B cell (primary cell): Measurements from ENCODE around the gene CRLF2. TPM values are rescaled to one million over a fixed set of nuclear protein-coding genes. Genes with fewer than 3 reads are reported as not detected.
"Not testable (repeated sequence)": the region's sequence is repeated elsewhere in the genome, so short reads cannot be mapped to it uniquely, and the experiment has no call there.

Experiments
- ATAC-seq: fragments of 200-7000 bp; cut with Tn5 transposase; one replicate; pipeline ENCODE4 v1.10.0; 2021; ENCODE audit warnings: low read depth, mild to moderate bottlenecking, moderate number of reproducible peaks, moderate library complexity
- CTCF ChIA-PET: fragments of 350-600 bp; sonication (Branson Sonifier 250); formaldehyde crosslinking; loops from one replicate; lab custom pipeline; 2021; ENCODE audit warnings: antibody characterized with exemption, inconsistent platforms; lab: Charles Lee
- POLR2A ChIA-PET: fragments of 350-600 bp; sonication (Branson Sonifier 250); formaldehyde crosslinking; loops from one replicate; lab custom pipeline; 2021; ENCODE audit warnings: antibody characterized with exemption; lab: Charles Lee
- DNase-seq: peaks from one replicate; pipeline ENCODE4 v3.0.0; 2013
- H2AFZ ChIP-seq: 2 replicates; pipeline ENCODE4 v1.6.1; 2012; ENCODE audit warnings: mild to moderate bottlenecking, low read depth, low read length; ENCODE audit not compliant: insufficient read depth, poor library complexity, severe bottlenecking
- H3K27ac ChIP-seq, 2 donors: 1 replicate in 1 of 2; 2 replicates in 1 of 2; pipeline ENCODE4 v1.5.1; 2012 to 2013; ENCODE audit warnings: low read length in 2 of 2, mild to moderate bottlenecking in 2 of 2, moderate library complexity in 1 of 2
- H3K27me3 ChIP-seq, 4 experiments: fragments of 200-600 bp in 1 of 4; sonication (generic) in 1 of 4; replicated peaks in 1 of 4; 1 replicate in 2 of 4; 2 replicates in 2 of 4; pipeline versions ENCODE4 v1.6.1 to v1.7.0; 2013 to 2016; ENCODE audit warnings: low read length in 3 of 4, mild to moderate bottlenecking in 2 of 4, mixed read lengths in 1 of 4, moderate library complexity in 1 of 4; ENCODE audit not compliant: insufficient read depth in 4 of 4, control insufficient read depth in 3 of 4; ENCODE audit errors: control extremely low read depth in 1 of 4
- H3K36me3 ChIP-seq, 2 experiments: replicated peaks in 1 of 2; 1 replicate in 1 of 2; 2 replicates in 1 of 2; pipeline versions ENCODE4 v1.6.1 to v1.7.1; 2013; ENCODE audit warnings: low read length in 1 of 2; ENCODE audit not compliant: insufficient read depth in 2 of 2, control insufficient read depth in 1 of 2; ENCODE audit errors: control extremely low read depth in 1 of 2, extremely low read depth in 1 of 2
- H3K4me1 ChIP-seq, 2 donors: fragments of 200-600 bp in 1 of 2; sonication (generic) in 1 of 2; 1 replicate in 1 of 2; 2 replicates in 1 of 2; pipeline versions ENCODE4 v1.5.1 to v1.6.1; 2013 to 2017; ENCODE audit warnings: low read length in 2 of 2; ENCODE audit not compliant: control insufficient read depth in 2 of 2, insufficient read depth in 2 of 2
- H3K4me2 ChIP-seq: replicated peaks from 2 replicates; pipeline ENCODE3; 2012; ENCODE audit warnings: mild to moderate bottlenecking, low read depth, low read length; ENCODE audit not compliant: poor library complexity, severe bottlenecking
- H3K4me3 ChIP-seq, 5 experiments: fragments of 200-600 bp in 1 of 5; sonication (generic) in 1 of 5; 1 replicate in 3 of 5; 2 replicates in 2 of 5; pipeline versions ENCODE4 v1.5.1 to v1.7.0; 2011 to 2016; ENCODE audit warnings: low read length in 4 of 5, mild to moderate bottlenecking in 4 of 5, low read depth in 2 of 5, control low read depth in 1 of 5, moderate library complexity in 1 of 5; ENCODE audit not compliant: insufficient read depth in 1 of 5; ENCODE audit errors: control extremely low read depth in 1 of 5, extremely low read depth in 1 of 5
- H3K79me2 ChIP-seq: fragments of 200-600 bp; sonication (generic); one replicate; pipeline ENCODE4 v1.6.0; 2016; ENCODE audit warnings: low read length; ENCODE audit not compliant: control insufficient read depth, insufficient read depth
- H3K9ac ChIP-seq: fragments of 200-600 bp; sonication (generic); 2 replicates; pipeline ENCODE4 v1.6.1; 2017; ENCODE audit warnings: mild to moderate bottlenecking, low read length, moderate library complexity
- H3K9me3 ChIP-seq, 3 donors: one replicate each; pipeline versions ENCODE4 v1.6.1 to v1.7.1; 2013; ENCODE audit warnings: low read length in 2 of 3; ENCODE audit not compliant: control insufficient read depth in 2 of 3, insufficient read depth in 1 of 3; ENCODE audit errors: control extremely low read depth in 1 of 3
- H4K20me1 ChIP-seq: 2 replicates; pipeline ENCODE4 v1.6.0; 2012; ENCODE audit warnings: mild to moderate bottlenecking, low read length; ENCODE audit not compliant: insufficient read depth, control insufficient read depth, poor library complexity, severe bottlenecking
- H3K27ac Mint-ChIP-seq: one replicate; pipeline ENCODE4 v1.8.0; 2021; ENCODE audit warnings: mixed read lengths
- H3K27me3 Mint-ChIP-seq: one replicate; pipeline ENCODE4 v1.8.0; 2021; ENCODE audit warnings: mixed read lengths
- H3K4me1 Mint-ChIP-seq: one replicate; pipeline ENCODE4 v1.8.0; 2021; ENCODE audit warnings: mixed read lengths
- H3K4me3 Mint-ChIP-seq: one replicate; pipeline ENCODE4 v1.8.0; 2021; ENCODE audit warnings: mixed read lengths
- H3K9me3 Mint-ChIP-seq: one replicate; pipeline ENCODE4 v1.8.0; 2022; ENCODE audit warnings: mixed read lengths; ENCODE audit not compliant: insufficient read depth
- EZH2 ChIP-seq: IDR thresholded peaks from 2 replicates; pipeline ENCODE4 v1.6.1; 2012; ENCODE audit warnings: borderline replicate concordance, low read depth, mild to moderate bottlenecking, moderate library complexity, low read length; ENCODE audit not compliant: insufficient read depth, poor library complexity, severe bottlenecking
- WGBS: methylation state at CpG from one replicate; pipeline ENCODE4 v1.1.5; 2013; ENCODE audit warnings: missing lambda C conversion rate; ENCODE audit not compliant: insufficient coverage; 5-methylcytosine and 5-hydroxymethylcytosine counted together
- intact Hi-C: fragments of 100-400 bp; cut with micrococcal nuclease; formaldehyde crosslinking; loops from one replicate; pipeline ENCODE4 v1.10.0; 2022
- polyA plus RNA-seq: library from polyadenylated mRNA; depleted of rRNA; stranded (reverse); fragments of >200 nt; gene quantifications from 2 replicates; pipeline ENCODE4 v1.2.3, GENCODE V29; 2012
- total RNA-seq, 2 donors: library from RNA; stranded (reverse); fragments of 120-200 nt in 1 of 2; gene quantifications; 1 replicate in 1 of 2; 2 replicates in 1 of 2; pipeline versions ENCODE4 v1.2.3 to v1.2.4, GENCODE V29; 2013 to 2022
- TF ChIP-seq, protein P1 (sequence below): fragments of 200-600 bp; IDR thresholded peaks from one replicate; pipeline ENCODE4 v1.8.0; 2022; ENCODE audit warnings: antibody characterized with exemption, mild to moderate bottlenecking

The CRLF2 gene
- total and polyA plus RNA-seq, 2 donors (not counting 1 experiment from before 2014, with no cell fraction given), result not detected

DNA sequence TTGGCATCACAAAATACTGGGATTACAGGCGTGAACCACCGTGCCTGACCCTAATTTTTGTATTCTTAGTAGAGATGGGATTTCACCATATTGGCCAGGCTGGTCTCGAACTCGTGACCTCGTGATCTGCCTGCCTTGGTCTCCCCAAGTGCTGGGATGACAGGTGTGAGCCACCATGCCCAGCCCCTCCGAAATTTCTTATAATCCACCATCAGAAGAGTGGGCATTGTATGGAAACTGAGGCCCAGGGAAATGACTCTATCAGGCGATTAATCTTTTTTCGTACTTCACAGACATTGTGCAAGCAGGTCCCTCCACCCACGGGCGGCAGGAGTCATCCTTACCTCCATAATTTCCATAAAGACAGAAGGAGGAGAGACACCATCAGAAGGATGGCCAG lies 16.0 kb downstream of the CRLF2 start:
- peaks cover 0 to 11% (median 0%) of the 10 kb centered on the region in 3 donors for H3K9me3 ChIP-seq
- DNase-seq (no peak), ATAC-seq (no peak)
- no peaks in the 10 kb centered on the region for H3K36me3 ChIP-seq
- H3K9ac ChIP-seq, result no peak overlapping the region
- no peak overlapping the region for H3K4me2 ChIP-seq
- ChIA-PET CTCF (no interaction called here), POLR2A (no interaction called here)
- Mint-ChIP-seq H3K4me3 (no peak overlapping the region), H3K4me1 (no peaks in the 10 kb centered on the region), H3K27me3 (no peaks in the 10 kb centered on the region), H3K9me3 (no peaks in the 10 kb centered on the region), H3K27ac (no peak overlapping the region)
- no peaks in the 10 kb centered on the region for H3K79me2 ChIP-seq
- H4K20me1 ChIP-seq, result no peaks in the 10 kb centered on the region
- no peak overlapping the region for H3K4me3 ChIP-seq
- no peak for TF ChIP-seq EZH2
- TF ChIP-seq, protein P1, sequence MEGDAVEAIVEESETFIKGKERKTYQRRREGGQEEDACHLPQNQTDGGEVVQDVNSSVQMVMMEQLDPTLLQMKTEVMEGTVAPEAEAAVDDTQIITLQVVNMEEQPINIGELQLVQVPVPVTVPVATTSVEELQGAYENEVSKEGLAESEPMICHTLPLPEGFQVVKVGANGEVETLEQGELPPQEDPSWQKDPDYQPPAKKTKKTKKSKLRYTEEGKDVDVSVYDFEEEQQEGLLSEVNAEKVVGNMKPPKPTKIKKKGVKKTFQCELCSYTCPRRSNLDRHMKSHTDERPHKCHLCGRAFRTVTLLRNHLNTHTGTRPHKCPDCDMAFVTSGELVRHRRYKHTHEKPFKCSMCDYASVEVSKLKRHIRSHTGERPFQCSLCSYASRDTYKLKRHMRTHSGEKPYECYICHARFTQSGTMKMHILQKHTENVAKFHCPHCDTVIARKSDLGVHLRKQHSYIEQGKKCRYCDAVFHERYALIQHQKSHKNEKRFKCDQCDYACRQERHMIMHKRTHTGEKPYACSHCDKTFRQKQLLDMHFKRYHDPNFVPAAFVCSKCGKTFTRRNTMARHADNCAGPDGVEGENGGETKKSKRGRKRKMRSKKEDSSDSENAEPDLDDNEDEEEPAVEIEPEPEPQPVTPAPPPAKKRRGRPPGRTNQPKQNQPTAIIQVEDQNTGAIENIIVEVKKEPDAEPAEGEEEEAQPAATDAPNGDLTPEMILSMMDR, result no peak
- no peak overlapping the region for H2AFZ ChIP-seq
- H3K27ac ChIP-seq, result no peak overlapping the region
- WGBS, result 83% methylated on average over 2 of the region's 10 CpGs
- H3K27me3 ChIP-seq, result no peaks in the 10 kb centered on the region
- no peaks in the 10 kb centered on the region for H3K4me1 ChIP-seq
- intact Hi-C loops, result no loop called here

DNA sequence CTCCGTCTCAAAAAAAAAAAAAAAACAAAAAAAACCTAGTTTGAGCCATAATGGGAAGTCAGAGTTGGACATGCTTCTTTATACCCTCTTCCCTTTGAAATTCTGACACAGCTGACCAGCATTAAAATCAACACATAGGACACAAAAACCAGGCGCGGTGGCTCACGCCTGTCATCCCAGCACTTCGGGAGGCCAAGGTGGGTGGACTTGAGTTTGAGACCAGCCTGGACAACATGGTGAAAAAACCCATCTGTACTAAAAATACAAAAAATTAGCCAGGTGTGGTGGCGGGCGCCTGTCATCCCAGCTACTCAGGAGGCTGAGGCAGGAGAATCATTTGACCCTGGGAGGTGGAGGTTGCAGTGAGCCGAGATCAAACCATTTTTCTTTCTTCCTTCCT lies 20.3 kb downstream of the CRLF2 start:
- H3K9ac ChIP-seq, H4K20me1 ChIP-seq, H3K4me3 Mint-ChIP-seq, H3K79me2 ChIP-seq, H3K27ac Mint-ChIP-seq, H3K9me3 Mint-ChIP-seq, H2AFZ ChIP-seq, H3K4me1 ChIP-seq, H3K27me3 Mint-ChIP-seq, H3K4me3 ChIP-seq, ATAC-seq, H3K4me1 Mint-ChIP-seq, DNase-seq, H3K27ac ChIP-seq, H3K36me3 ChIP-seq, H3K27me3 ChIP-seq, POLR2A ChIA-PET, intact Hi-C loops, H3K4me2 ChIP-seq, CTCF ChIA-PET: not testable (repeated sequence)
- H3K9me3 ChIP-seq, result peaks cover 0 to 11% (median 0%) of the 10 kb centered on the region in 3 donors
- 0% methylated on average over 1 of the region's 8 CpGs for WGBS
